Measurements from ENCODE around the gene SRPX2.

The SRPX2 gene

GRCh38 chrX:100649550-100650356 lies 5.8 kb downstream of the SRPX2 start:
- DNase-seq = peak; percentile 67 to 78

GRCh38 chrX:100650841-100651240 lies 6.8 kb downstream of the SRPX2 start:
- DNase-seq = no peak

GRCh38 chrX:100652266-100652665 lies 8.3 kb downstream of the SRPX2 start:
- DNase-seq = peak in 1 of 2 donors; percentile 27

GRCh38 chrX:100654261-100654660 lies 10.3 kb downstream of the SRPX2 start:
- DNase-seq = no peak

- DNase-seq = no peak
These were observed 15.0 kb downstream of the SRPX2 start for GRCh38 chrX:100658941-100659381.

- no peak for DNase-seq
These were observed 15.6 kb downstream of the SRPX2 start for GRCh38 chrX:100659431-100660137.

- DNase-seq = no peak
These were observed 18.2 kb downstream of the SRPX2 start for GRCh38 chrX:100662170-100662569.

- peak; percentile 9 to 23 for DNase-seq
These were observed 18.8 kb downstream of the SRPX2 start for GRCh38 chrX:100662796-100663195.

- no peak for DNase-seq
These were observed 19.6 kb downstream of the SRPX2 start for GRCh38 chrX:100663642-100664041.

GRCh38 chrX:100672966-100673365 lies 29.0 kb downstream of the SRPX2 start:
- DNase-seq = no peak

- peak; percentile 32 to 45 for DNase-seq
These were observed 29.5 kb downstream of the SRPX2 start for GRCh38 chrX:100673397-100673953.

GRCh38 chrX:100674705-100675104 lies 30.7 kb downstream of the SRPX2 start:
- peak; percentile 32 to 48 for DNase-seq

- DNase-seq = no peak
These were observed 33.7 kb downstream of the SRPX2 start for GRCh38 chrX:100677611-100678181.

- no peak for DNase-seq
These were observed 36.8 kb downstream of the SRPX2 start for GRCh38 chrX:100680756-100681155.

- DNase-seq = no peak
These were observed 37.6 kb downstream of the SRPX2 start for GRCh38 chrX:100681599-100681998.

- DNase-seq = no peak
These were observed 38.9 kb downstream of the SRPX2 start for GRCh38 chrX:100682939-100683338.

- peak; percentile 72 to 77 for DNase-seq
These were observed 41.4 kb downstream of the SRPX2 start for GRCh38 chrX:100685284-100685996.

- no peak for DNase-seq
These were observed 42.0 kb downstream of the SRPX2 start for GRCh38 chrX:100685997-100686305.

- DNase-seq = peak in 1 of 2 donors; percentile 54
These were observed 43.1 kb downstream of the SRPX2 start for GRCh38 chrX:100687128-100687527.

- peak; percentile 32 to 50 for DNase-seq
These were observed 43.5 kb downstream of the SRPX2 start for GRCh38 chrX:100687546-100687945.

GRCh38 chrX:100695302-100695701 lies 51.3 kb downstream of the SRPX2 start:
- DNase-seq = no peak

- no peak for DNase-seq
These were observed 52.0 kb downstream of the SRPX2 start for GRCh38 chrX:100695991-100696390.
